ENCODE results near the gene RASGRP1. TPM values are rescaled to one million over a fixed set of nuclear protein-coding genes. Genes with fewer than 3 reads are reported as not detected.

RASGRP1 gene
- total and polyA plus RNA-seq, 8 donors: 0.60 to 4.7 (median 1.5) TPM

GRCh38 chr15:38487378-38487777 is 77.2 kb downstream of the RASGRP1 start:
- no peaks in the 10 kb centered on the region for H3K9me3 ChIP-seq
- H3K4me3 ChIP-seq: no peak overlapping the region
- 93 to 95% methylated on average over 1 of the region's 1 CpG for WGBS, 2 donors
- DNase-seq (no peak), FAIRE-seq (no peak), ATAC-seq (no peak)
- intact Hi-C loops (cut with DNase I): no loop called here
- H3K27ac ChIP-seq: no peak overlapping the region
- no peak for TF ChIP-seq CTCF (IDR thresholded peaks at IDR 0.05)
- H3K27me3 ChIP-seq: no peaks in the 10 kb centered on the region
- H3K36me3 ChIP-seq: peaks cover 0 to 2% (median 0%) of the 10 kb centered on the region in 3 donors
- peaks cover 0 to 8% (median 0%) of the 10 kb centered on the region in 3 donors for H3K4me1 ChIP-seq

GRCh38 chr15:38486936-38487335 is 77.7 kb downstream of the RASGRP1 start:
- Histone ChIP-seq H3K27me3 (no peaks in the 10 kb centered on the region), H3K9me3 (no peaks in the 10 kb centered on the region), H3K4me3 (no peak overlapping the region), H3K36me3 (peaks cover 0 to 6% (median 0%) of the 10 kb centered on the region in 3 donors), H3K27ac (no peak overlapping the region), H3K4me1 (peaks cover 0 to 8% (median 0%) of the 10 kb centered on the region in 3 donors)
- TF ChIP-seq CTCF (IDR thresholded peaks at IDR 0.05): no peak
- DNase-seq (no peak), FAIRE-seq (no peak), ATAC-seq (no peak)
- 82 to 88% methylated on average over 2 of the region's 2 CpGs for WGBS, 2 donors
- intact Hi-C loops (cut with DNase I): no loop called here

GRCh38 chr15:38482572-38482971 is 82.0 kb downstream of the RASGRP1 start:
- H3K36me3 ChIP-seq: peaks cover 0 to 14% (median 0%) of the 10 kb centered on the region in 3 donors
- TF ChIP-seq CTCF (IDR thresholded peaks at IDR 0.05): no peak
- FAIRE-seq: no peak

GRCh38 chr15:38481761-38482160 is 82.9 kb downstream of the RASGRP1 start:
- ATAC-seq (no peak), FAIRE-seq (no peak), DNase-seq (no peak)
- no peaks in the 10 kb centered on the region for H3K4me1 ChIP-seq
- no peaks in the 10 kb centered on the region for H3K9me3 ChIP-seq
- TF ChIP-seq CTCF (IDR thresholded peaks at IDR 0.05): no peak
- no peak overlapping the region for H3K4me3 ChIP-seq
- intact Hi-C loops (cut with DNase I): no loop called here
- peaks cover 0 to 21% (median 0%) of the 10 kb centered on the region in 3 donors for H3K36me3 ChIP-seq
- H3K27ac ChIP-seq: no peak overlapping the region
- WGBS, 2 donors: 93 to 94% methylated on average over 3 of the region's 3 CpGs
- no peaks in the 10 kb centered on the region for H3K27me3 ChIP-seq

More at GRCh38 chr15:38482572-38482971, 82.0 kb downstream of the RASGRP1 start:
- Histone ChIP-seq H3K27me3 (no peaks in the 10 kb centered on the region), H3K9me3 (no peaks in the 10 kb centered on the region), H3K4me1 (no peaks in the 10 kb centered on the region), H3K27ac (no peak overlapping the region), H3K4me3 (no peak overlapping the region)
- ATAC-seq (no peak), DNase-seq (no peak)
- intact Hi-C loops (cut with DNase I): no loop called here

GRCh38 chr15:38481113-38481512 is 83.5 kb downstream of the RASGRP1 start:
- Histone ChIP-seq H3K9me3 (no peaks in the 10 kb centered on the region), H3K27ac (no peak overlapping the region), H3K36me3 (peaks cover 0 to 21% (median 0%) of the 10 kb centered on the region in 3 donors), H3K4me3 (no peak overlapping the region), H3K27me3 (no peaks in the 10 kb centered on the region), H3K4me1 (no peaks in the 10 kb centered on the region)
- no peak for FAIRE-seq
- DNase-seq: no peak
- intact Hi-C loops (cut with DNase I): no loop called here
- WGBS, 2 donors: 90 to 95% methylated on average over 5 of the region's 5 CpGs
- no peak for TF ChIP-seq CTCF (IDR thresholded peaks at IDR 0.05)
- ATAC-seq: no peak
